Gastrocnemius medialis (tissue), 4 donors: Measurements from ENCODE around the gene MICOS13.

Experiments
- POLR2A ChIP-seq, 2 donors: fragments of 450-650 bp; IDR thresholded peaks; one replicate each; pipeline ENCODE4 v1.6.1; 2017; ENCODE audit warnings: antibody characterized with exemption in 2 of 2, mild to moderate bottlenecking in 2 of 2, moderate library complexity in 2 of 2
- TF ChIP-seq, protein P1 (sequence below), 5 experiments: fragments of 450-650 bp in 3 of 5; fragments of 200-600 bp in 2 of 5; sonication (generic) in 2 of 5; IDR thresholded peaks in 4 of 5; conservative IDR thresholded peaks in 1 of 5; 1 replicate in 4 of 5; 2 replicates in 1 of 5; pipeline ENCODE4 v1.5.1; 2016 to 2019; ENCODE audit warnings: antibody characterized with exemption in 5 of 5, mild to moderate bottlenecking in 3 of 5, moderate library complexity in 3 of 5

DNA sequence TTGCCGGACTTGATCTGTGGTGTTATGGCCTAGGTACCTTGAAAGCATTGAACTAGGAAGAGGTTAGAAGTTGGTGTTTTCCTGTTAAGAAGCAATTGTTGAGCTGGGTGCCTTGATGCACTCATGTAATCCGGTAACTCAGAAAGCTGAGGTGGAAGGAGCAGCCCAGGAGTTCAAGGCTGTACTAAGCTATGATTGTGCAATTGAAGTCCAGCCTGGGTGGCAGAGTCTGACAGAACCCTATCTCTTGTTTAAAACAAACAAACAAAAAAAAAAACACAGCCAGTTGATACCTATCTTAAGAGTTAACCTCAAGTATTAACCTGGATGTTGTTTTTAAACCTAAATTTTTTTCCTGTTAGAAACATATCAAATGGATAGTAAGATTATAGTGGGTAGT lies 38.1 kb downstream of the MICOS13 start:
- TF ChIP-seq, protein P1, sequence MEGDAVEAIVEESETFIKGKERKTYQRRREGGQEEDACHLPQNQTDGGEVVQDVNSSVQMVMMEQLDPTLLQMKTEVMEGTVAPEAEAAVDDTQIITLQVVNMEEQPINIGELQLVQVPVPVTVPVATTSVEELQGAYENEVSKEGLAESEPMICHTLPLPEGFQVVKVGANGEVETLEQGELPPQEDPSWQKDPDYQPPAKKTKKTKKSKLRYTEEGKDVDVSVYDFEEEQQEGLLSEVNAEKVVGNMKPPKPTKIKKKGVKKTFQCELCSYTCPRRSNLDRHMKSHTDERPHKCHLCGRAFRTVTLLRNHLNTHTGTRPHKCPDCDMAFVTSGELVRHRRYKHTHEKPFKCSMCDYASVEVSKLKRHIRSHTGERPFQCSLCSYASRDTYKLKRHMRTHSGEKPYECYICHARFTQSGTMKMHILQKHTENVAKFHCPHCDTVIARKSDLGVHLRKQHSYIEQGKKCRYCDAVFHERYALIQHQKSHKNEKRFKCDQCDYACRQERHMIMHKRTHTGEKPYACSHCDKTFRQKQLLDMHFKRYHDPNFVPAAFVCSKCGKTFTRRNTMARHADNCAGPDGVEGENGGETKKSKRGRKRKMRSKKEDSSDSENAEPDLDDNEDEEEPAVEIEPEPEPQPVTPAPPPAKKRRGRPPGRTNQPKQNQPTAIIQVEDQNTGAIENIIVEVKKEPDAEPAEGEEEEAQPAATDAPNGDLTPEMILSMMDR (IDR thresholded peaks at IDR 0.05 in 4 of 5, conservative IDR thresholded peaks at IDR 0.05 in 1 of 5): no peak
- no peak for TF ChIP-seq POLR2A (IDR thresholded peaks at IDR 0.05)
